Stimulated activated CD8-positive, alpha-beta memory T cell treated with anti-CD3 and anti-CD28 coated beads, Interleukin-15, amount 100 ng/mL, for 4 hours (primary cell): Measurements from ENCODE around the gene KLHDC9.

ENCODE experiments used
- DNase-seq, 2 donors: peaks; one replicate each; pipeline ENCODE4 v3.0.0-alpha.2; 2020; ENCODE audit warnings: low read depth in 2 of 2

Gene KLHDC9

GRCh38 chr1:161076410-161076809, 21.8 kb upstream of the KLHDC9 start:
- DNase-seq: no peak

GRCh38 chr1:161077426-161077825, 20.7 kb upstream of the KLHDC9 start:
- DNase-seq: no peak

GRCh38 chr1:161079436-161080110, 18.6 kb upstream of the KLHDC9 start:
- no peak for DNase-seq

GRCh38 chr1:161080441-161081405, 17.4 kb upstream of the KLHDC9 start:
- DNase-seq: no peak

- no peak for DNase-seq
Observed at GRCh38 chr1:161081519-161081918, 16.6 kb upstream of the KLHDC9 start.

GRCh38 chr1:161082483-161082882, 15.7 kb upstream of the KLHDC9 start:
- DNase-seq: no peak

GRCh38 chr1:161082996-161083747, 15.0 kb upstream of the KLHDC9 start:
- DNase-seq: no peak

GRCh38 chr1:161083748-161084596, 14.2 kb upstream of the KLHDC9 start:
- no peak for DNase-seq

- no peak for DNase-seq
Observed at GRCh38 chr1:161084597-161084988, 13.6 kb upstream of the KLHDC9 start.

- no peak for DNase-seq
Observed at GRCh38 chr1:161085165-161085564, 13.0 kb upstream of the KLHDC9 start.

- no peak for DNase-seq
Observed at GRCh38 chr1:161086457-161086856, 11.7 kb upstream of the KLHDC9 start.

- DNase-seq: no peak
Observed at GRCh38 chr1:161088587-161089110, 9.5 kb upstream of the KLHDC9 start.

GRCh38 chr1:161089251-161089924, 8.8 kb upstream of the KLHDC9 start, which contains the start of gene NECTIN4:
Gene NECTIN4, minus strand, starts transcription at chr1:161089558. Its CDS starts 262 bp downstream, at chr1:161089296.
- no peak for DNase-seq

GRCh38 chr1:161089938-161090337, 8.2 kb upstream of the KLHDC9 start:
- DNase-seq: no peak

- DNase-seq: no peak
Observed at GRCh38 chr1:161090617-161091016, 7.5 kb upstream of the KLHDC9 start.

GRCh38 chr1:161091093-161091492, 7.1 kb upstream of the KLHDC9 start:
- no peak for DNase-seq

- no peak for DNase-seq
Observed at GRCh38 chr1:161091796-161092507, 6.2 kb upstream of the KLHDC9 start.

- peak; percentile 31 to 45 for DNase-seq
Observed at GRCh38 chr1:161092621-161093028, 5.5 kb upstream of the KLHDC9 start.

- no peak for DNase-seq
Observed at GRCh38 chr1:161094481-161094880, 3.7 kb upstream of the KLHDC9 start.

GRCh38 chr1:161095230-161095629, 2.9 kb upstream of the KLHDC9 start:
- no peak for DNase-seq
